DOHH2 (cell line): Measurements from ENCODE around the gene STATH.
"Not testable (repeated sequence)": the region's sequence is repeated elsewhere in the genome, so short reads cannot be mapped to it uniquely, and the experiment has no call there.

Experiments used
- EZH2phosphoT487 ChIP-seq: fragments of 200-600 bp; sonication (generic); IDR thresholded peaks from 2 replicates; pipeline ENCODE4 v1.6.1; 2017; ENCODE audit warnings: borderline replicate concordance, mild to moderate bottlenecking, antibody characterized with exemption, low read length, moderate library complexity, mixed read lengths
- TF ChIP-seq, protein P1 (sequence below): fragments of 200-600 bp; sonication (generic); IDR thresholded peaks from one replicate; pipeline ENCODE4 v1.5.1; 2014; ENCODE audit warnings: antibody characterized with exemption, mild to moderate bottlenecking, low read depth, low read length; ENCODE audit not compliant: poor library complexity, severe bottlenecking

DNA sequence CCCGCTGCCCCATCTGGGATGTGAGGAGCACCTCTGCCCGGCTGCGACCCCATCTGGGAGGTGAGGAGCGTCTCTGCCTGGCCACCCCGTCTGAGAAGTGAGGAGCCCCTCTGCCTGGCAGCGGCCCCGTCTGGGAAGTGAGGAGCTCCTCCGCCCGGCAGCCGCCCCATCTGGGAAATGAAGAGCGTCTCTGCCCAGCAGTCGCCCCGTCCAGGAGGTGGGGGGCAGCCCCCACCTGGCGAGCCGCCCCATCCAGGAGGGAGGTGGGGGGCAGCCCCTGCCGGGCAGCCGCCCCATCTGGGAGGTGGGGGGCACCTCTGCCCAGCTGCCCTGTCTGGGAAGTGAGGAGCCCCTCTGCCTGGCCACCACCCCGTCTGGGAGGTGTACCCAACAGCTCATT lies 41.8 kb downstream of the STATH start:
- TF ChIP-seq, protein P1, sequence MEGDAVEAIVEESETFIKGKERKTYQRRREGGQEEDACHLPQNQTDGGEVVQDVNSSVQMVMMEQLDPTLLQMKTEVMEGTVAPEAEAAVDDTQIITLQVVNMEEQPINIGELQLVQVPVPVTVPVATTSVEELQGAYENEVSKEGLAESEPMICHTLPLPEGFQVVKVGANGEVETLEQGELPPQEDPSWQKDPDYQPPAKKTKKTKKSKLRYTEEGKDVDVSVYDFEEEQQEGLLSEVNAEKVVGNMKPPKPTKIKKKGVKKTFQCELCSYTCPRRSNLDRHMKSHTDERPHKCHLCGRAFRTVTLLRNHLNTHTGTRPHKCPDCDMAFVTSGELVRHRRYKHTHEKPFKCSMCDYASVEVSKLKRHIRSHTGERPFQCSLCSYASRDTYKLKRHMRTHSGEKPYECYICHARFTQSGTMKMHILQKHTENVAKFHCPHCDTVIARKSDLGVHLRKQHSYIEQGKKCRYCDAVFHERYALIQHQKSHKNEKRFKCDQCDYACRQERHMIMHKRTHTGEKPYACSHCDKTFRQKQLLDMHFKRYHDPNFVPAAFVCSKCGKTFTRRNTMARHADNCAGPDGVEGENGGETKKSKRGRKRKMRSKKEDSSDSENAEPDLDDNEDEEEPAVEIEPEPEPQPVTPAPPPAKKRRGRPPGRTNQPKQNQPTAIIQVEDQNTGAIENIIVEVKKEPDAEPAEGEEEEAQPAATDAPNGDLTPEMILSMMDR, result not testable (repeated sequence)
- not testable (repeated sequence) for TF ChIP-seq EZH2phosphoT487
